ES-I3 (cell line): ENCODE data around the gene CLRN2.
"Not testable (repeated sequence)": the region's sequence is repeated elsewhere in the genome, so short reads cannot be mapped to it uniquely, and the experiment has no call there.

Experiments
- H3K36me3 ChIP-seq: 2 replicates; pipeline ENCODE4 v1.6.1; 2013; ENCODE audit warnings: mild to moderate bottlenecking, low read length, control low read depth, moderate library complexity; ENCODE audit not compliant: insufficient read depth
- H3K4me1 ChIP-seq: 2 replicates; pipeline ENCODE4 v1.6.1; 2013; ENCODE audit warnings: mild to moderate bottlenecking, control low read depth, low read length; ENCODE audit not compliant: insufficient read depth
- H3K9ac ChIP-seq: 2 replicates; pipeline ENCODE4 v1.6.1; 2013; ENCODE audit warnings: low read depth, mild to moderate bottlenecking, low read length, moderate library complexity
- H3K9me3 ChIP-seq: 2 replicates; pipeline ENCODE4 v1.6.1; 2013; ENCODE audit warnings: mild to moderate bottlenecking, low read length, moderate library complexity; ENCODE audit not compliant: control insufficient read depth, insufficient read depth

The CLRN2 gene

DNA sequence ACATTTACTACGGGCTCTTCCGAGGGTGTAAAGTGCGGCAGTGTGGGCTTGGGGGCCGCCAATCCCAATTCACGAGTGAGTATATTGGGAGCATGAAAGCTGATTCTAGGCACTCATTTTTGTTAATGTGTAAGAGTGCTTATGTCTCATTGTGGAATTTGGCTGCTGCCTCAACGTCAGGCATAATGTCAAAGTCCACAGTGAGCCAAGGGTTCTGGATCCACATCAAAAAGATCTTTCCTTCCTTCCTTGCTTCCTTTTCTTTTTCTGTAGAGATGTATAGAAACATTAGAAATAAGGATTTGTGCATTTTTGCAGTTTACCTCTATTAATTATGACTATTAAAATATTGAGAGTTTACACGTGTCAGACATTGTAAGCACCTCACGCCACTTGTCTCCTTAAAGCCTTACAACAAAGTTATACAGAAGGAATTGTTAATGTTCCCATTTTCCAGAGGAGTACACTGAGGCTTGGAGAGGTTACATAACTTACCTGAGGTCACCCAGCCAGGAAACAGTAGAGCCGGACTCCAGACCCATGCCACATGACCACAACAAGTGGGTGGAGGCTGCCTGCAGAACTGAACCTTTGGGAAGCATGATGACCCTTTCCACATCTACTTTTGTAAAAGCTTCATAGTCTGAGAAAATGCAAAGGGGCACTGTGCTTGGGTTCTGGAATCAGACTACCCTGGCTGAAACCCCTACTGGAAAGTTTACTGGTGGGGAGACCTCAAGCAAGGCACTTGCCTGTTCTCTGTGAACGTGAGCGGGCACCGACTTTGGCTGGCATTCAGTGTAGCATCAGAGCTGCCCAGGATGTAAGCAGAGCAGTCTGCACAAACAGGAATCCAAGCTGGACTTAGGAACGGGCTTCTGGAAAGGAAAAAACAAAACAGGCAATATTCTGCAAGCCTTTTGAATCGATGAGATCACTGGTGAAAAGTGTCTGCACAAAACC is 761 bp downstream of the CLRN2 start:
- no peak overlapping the region for H3K9ac ChIP-seq
- no peaks in the 10 kb centered on the region for H3K36me3 ChIP-seq
- H3K9me3 ChIP-seq = no peaks in the 10 kb centered on the region
- peaks cover 8% of the 10 kb centered on the region; the same call in 1 of the 2 replicates for H3K4me1 ChIP-seq

DNA sequence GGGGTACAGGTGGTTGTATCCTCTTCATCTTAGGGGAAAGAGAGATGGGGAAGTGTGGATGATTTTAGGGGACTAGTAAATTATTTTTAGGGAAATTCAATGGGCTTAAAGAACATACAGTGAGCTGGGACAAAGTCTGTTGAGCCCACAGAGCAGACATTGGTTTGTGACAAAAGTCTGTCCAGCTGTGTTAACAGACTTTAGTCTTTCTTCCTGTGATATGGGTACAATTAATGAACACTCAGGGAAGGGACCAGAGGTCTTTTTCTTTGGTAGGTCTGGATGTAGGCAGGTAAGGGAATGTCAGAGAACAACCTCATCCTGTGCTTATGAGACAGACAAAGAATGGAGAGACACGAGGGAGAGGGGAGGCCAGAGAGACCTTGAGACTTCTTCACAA is 2.0 kb downstream of the CLRN2 start:
- Histone ChIP-seq H3K9me3 (no peaks in the 10 kb centered on the region), H3K4me1 (peaks cover 8% of the 10 kb centered on the region; the same call in 1 of the 2 replicates), H3K9ac (no peak overlapping the region), H3K36me3 (no peaks in the 10 kb centered on the region)

GRCh38 chr4:17517664-17518063 is 2.7 kb downstream of the CLRN2 start:
- H3K9me3 ChIP-seq = no peaks in the 10 kb centered on the region
- H3K4me1 ChIP-seq = peaks cover 8% of the 10 kb centered on the region; the same call in 1 of the 2 replicates
- H3K36me3 ChIP-seq = no peaks in the 10 kb centered on the region
- no peak overlapping the region for H3K9ac ChIP-seq

DNA sequence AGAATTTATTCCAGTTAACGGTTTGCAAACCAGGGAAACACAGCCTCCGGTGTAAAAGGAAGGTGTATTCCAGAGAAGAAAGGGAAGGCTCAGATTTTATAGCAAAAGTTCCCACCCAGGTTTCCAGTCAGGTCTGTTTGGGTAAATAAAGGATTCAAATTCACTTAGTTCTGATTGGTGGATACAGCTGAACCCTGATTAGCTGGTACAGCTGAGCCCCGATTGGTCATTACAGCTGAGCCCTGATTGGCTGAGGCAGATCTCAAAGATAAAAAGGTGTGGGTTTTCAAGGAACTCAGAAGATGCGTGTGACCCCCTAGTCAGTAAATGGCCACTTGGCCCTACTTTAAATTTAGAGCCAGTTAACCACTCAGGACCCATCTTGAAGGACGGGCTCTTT is 6.6 kb downstream of the CLRN2 start:
- no peak overlapping the region for H3K9ac ChIP-seq
- no peaks in the 10 kb centered on the region for H3K9me3 ChIP-seq
- no peaks in the 10 kb centered on the region for H3K36me3 ChIP-seq
- peaks cover 8% of the 10 kb centered on the region; the same call in 1 of the 2 replicates for H3K4me1 ChIP-seq

DNA sequence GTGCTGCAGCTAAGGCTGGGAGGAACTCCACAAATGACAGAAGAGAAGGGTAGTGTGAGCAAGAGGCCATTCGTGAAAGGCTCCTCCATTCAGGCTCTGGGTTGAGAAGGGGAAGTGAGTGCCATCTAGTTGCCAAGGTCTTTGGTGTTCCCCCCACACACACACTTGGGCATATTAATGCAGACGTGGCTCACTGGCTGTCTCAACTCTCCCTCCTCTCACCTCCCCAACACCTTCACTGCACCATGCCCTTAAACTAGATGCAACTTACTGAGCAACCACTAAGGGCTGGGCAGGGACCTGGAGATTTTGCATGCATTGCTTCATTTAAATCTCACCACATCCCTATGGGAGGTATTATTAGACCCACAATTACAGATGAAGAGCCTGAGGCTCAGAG is 8.7 kb downstream of the CLRN2 start:
- no peaks in the 10 kb centered on the region for H3K36me3 ChIP-seq
- no peaks in the 10 kb centered on the region for H3K4me1 ChIP-seq
- H3K9ac ChIP-seq = no peak overlapping the region
- H3K9me3 ChIP-seq = no peaks in the 10 kb centered on the region

- H3K4me1 ChIP-seq = no peaks in the 10 kb centered on the region
- H3K9me3 ChIP-seq = no peaks in the 10 kb centered on the region
- no peaks in the 10 kb centered on the region for H3K36me3 ChIP-seq
- H3K9ac ChIP-seq = no peak overlapping the region
Observed at GRCh38 chr4:17526695-17527477, 11.9 kb downstream of the CLRN2 start.

DNA sequence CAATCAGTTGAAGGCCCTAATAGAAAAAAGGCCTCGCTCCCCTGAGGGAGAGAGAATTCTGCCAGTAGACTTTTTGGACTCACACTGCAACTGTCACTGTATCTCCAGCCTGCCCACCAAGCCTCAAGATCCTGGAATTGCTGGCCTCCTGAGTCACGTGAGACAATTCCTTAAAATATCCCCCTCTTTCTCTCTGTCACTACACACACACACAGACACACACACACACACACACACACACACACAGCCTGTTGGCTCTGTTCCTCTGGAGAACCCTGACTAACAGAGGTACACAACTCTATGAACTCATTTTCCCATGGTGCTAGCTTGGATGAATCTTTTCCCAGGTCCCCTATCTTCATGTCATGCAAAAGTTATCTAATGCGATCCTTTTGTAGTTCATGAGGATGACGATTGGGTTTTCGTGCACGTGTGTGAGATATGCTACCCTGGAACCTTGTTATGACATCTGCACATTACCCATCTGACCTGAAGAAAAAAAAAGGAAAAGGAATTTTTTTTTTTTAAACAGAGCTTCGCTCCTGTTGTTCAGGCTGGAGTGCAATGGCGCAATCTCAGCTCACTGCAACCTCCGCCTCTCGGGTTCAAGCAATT is 13.7 kb downstream of the CLRN2 start:
- Histone ChIP-seq H3K9ac (no peak overlapping the region), H3K36me3 (no peaks in the 10 kb centered on the region), H3K9me3 (no peaks in the 10 kb centered on the region), H3K4me1 (no peaks in the 10 kb centered on the region)

DNA sequence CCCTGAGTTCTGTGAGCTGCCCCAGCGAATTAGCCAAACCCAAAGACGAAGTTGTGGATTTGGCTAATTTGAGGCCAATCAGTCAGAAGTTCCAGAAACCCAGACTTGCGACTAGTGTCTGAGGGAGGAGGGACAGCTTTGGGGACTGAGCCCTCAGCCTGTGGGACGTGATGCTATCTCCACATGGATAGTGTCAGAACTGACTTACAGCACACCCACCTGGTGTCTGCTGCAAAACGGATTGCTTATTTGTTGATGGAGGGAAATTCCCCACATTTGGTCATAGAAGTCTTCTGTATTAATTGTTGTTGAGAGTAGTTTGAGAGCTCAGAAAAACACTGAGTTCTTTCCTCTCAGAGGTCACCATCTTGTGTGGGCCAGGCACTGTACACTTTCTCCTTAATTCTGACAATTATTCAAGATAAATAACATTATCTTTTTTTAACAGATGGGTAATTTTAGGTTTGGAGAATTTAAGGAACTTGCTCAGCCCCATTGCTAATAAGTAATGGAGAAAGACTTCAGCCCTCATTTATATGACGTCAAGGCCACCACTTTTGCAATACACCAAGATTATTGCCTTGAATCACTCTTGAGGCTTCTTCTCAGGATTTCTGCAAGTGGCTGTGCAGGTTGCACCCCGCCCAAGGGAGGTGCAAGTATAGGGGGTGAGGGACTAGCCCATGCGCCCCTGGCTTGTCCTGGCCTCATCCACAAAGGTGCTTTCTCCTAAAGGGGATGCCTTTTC is 16.7 kb downstream of the CLRN2 start:
- H3K36me3 ChIP-seq = no peaks in the 10 kb centered on the region
- H3K9me3 ChIP-seq = no peaks in the 10 kb centered on the region
- H3K4me1 ChIP-seq = no peaks in the 10 kb centered on the region
- no peak overlapping the region for H3K9ac ChIP-seq

- H3K9ac ChIP-seq = no peak overlapping the region
- H3K4me1 ChIP-seq = no peaks in the 10 kb centered on the region
- H3K9me3 ChIP-seq = no peaks in the 10 kb centered on the region
- H3K36me3 ChIP-seq = no peaks in the 10 kb centered on the region
Observed at GRCh38 chr4:17534705-17535104, 19.7 kb downstream of the CLRN2 start.

DNA sequence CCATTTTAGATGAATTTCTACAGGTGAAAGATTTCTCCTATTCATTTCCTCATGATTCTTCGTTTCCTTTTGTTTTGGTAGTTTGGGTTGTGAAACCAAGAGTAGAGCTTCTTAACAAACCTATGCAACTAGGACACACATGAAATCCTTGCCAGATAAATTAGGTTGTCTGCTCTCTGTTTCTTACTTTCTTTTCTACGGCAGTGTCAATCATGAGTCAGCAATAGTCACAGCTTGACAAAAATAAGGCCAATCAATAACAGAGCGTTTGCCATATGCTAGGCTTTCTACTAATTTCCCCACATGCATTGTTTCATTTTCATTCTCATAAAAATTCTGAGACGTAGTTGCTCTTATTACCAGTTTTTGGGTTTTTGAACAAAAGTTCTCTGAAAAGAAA is 20.3 kb downstream of the CLRN2 start:
- Histone ChIP-seq H3K36me3 (no peaks in the 10 kb centered on the region), H3K9me3 (no peaks in the 10 kb centered on the region), H3K9ac (no peak overlapping the region), H3K4me1 (no peaks in the 10 kb centered on the region)

GRCh38 chr4:17535906-17536305 is 20.9 kb downstream of the CLRN2 start:
- H3K36me3 ChIP-seq = no peaks in the 10 kb centered on the region
- no peaks in the 10 kb centered on the region for H3K4me1 ChIP-seq
- no peaks in the 10 kb centered on the region for H3K9me3 ChIP-seq
- H3K9ac ChIP-seq = no peak overlapping the region

DNA sequence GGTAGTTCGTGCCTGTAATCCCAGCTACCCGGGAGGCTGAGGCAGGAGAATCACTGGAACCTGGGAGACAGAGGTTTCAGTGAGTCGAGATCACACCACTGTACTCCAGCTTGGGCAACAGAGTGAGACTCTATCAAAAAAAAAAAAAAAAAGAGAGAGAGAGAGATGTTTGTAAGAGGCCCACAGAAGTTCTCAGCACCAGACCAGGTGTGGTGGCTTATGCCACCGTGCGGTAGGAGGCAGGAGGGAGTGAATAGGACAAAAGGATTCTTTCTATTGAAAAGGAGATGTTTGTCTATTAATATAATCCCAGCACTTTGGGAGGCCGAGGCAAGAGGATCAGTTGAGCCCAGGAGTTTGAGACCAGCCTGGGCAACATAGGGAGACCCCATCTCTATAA is 22.1 kb downstream of the CLRN2 start:
- not testable (repeated sequence) for H3K36me3 ChIP-seq, H3K9me3 ChIP-seq, H3K9ac ChIP-seq, H3K4me1 ChIP-seq

- H3K4me1 ChIP-seq = peaks cover 3% of the 10 kb centered on the region; the same call in 1 of the 2 replicates
- no peaks in the 10 kb centered on the region for H3K9me3 ChIP-seq
- H3K9ac ChIP-seq = no peak overlapping the region
- H3K36me3 ChIP-seq = no peaks in the 10 kb centered on the region
Observed at GRCh38 chr4:17544205-17544604, 29.2 kb downstream of the CLRN2 start.

DNA sequence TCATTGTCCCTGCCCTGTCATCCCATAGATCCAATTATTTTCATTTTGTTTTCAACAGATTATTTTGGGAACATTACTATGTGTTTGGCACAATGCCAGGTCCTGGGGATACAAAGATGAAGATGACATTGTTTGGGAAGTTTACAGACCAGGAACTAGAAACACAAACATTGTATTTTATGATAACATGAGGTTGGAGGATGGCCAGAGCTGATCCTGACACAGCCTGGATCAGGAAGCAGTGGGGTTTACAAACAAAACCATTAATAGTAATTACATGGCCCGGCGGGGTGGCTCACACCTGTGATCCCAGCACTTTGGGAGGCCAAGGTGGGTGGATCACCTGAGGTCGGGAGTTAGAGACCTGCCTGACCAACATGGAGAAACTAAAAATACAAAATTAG is 29.9 kb downstream of the CLRN2 start:
- H3K4me1 ChIP-seq = peaks cover 3% of the 10 kb centered on the region; the same call in 1 of the 2 replicates
- H3K9me3 ChIP-seq = no peaks in the 10 kb centered on the region
- no peak overlapping the region for H3K9ac ChIP-seq
- no peaks in the 10 kb centered on the region for H3K36me3 ChIP-seq
